Forelimb muscle (tissue), 1 donor: ENCODE results near the gene SEMA3B. TPM values are rescaled to one million over a fixed set of nuclear protein-coding genes. Genes with fewer than 3 reads are reported as not detected.

ENCODE experiments used
- DNase-seq: peaks from one replicate; pipeline ENCODE4 v3.0.0-alpha.2; 2013; ENCODE audit warnings: low read depth
- polyA plus RNA-seq: library from polyadenylated mRNA; unstranded; fragments of 120-200 nt; gene quantifications from one replicate; pipeline ENCODE4 v1.2.1, GENCODE V29; 2013; ENCODE audit not compliant: insufficient read length

SEMA3B gene
- polyA plus RNA-seq, 1 donor = 36.7 TPM

DNA sequence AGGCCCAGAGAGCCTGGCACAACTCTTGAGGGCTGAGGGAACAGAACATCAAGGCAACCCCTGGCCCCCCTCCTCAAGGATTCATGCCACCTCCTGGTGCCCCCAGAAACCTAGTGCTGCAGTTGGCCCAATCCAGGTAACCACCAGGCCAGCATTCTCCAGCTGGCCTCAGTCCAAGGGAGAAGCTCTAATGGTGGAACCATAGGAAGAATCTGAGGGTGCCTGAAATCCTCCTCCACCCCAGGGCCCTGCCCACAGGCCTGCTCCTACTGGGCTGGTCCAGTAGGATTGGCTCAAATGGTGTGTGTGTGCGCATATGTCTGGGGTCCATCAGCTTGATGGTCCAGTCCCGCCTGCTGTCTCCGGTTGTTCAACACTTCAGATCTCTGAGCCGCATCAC lies 45.9 kb downstream of the SEMA3B start:
- no peak for DNase-seq

DNA sequence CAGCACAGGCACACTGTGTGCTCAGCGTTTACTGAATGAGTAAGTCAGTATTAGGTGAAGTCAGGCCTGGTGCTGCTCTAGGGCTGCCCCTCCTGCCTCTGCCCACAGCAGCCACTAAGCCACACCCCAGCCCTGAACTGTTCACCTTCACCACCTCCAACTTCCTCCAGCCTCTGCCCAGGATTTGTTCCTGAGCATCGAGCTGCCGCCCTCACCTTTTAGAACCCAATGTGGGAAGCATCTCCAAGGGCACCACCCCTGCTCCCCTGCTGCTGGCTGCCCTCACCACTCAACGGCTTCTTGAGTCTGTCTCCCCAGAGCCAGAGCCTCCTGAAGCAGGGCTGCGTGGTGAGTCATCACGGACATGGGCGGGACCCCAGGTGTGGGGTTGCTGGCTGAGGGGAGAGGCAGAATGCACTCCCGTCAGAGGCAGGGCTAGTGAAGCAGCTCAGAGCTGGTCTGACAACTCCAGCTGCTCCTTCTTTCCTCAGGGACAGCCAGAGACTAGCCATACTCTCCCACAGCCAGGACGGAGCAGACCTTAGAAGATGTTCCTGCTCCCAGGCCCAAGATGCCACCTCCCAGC lies 47.8 kb downstream of the SEMA3B start:
- no peak for DNase-seq

DNA sequence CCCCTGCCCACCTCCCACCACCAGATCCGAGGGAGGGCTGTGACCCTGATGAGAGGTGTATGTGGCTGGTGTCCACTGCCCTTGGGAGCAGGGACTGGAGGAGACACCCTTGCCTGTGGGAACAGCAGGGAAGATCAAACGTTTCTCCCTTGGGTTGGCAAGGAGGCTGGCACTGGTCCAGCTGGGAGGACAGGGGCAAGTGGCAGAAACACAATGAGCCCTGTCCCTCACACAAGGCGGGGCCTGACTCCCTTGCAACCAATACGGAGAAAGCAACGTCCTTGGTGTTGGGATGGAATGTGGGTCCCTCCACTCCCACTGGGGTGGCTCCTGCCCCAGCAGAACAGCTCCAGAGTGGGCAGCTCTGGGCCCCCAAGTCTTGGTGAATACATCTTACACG lies 48.4 kb downstream of the SEMA3B start:
- no peak for DNase-seq

DNA sequence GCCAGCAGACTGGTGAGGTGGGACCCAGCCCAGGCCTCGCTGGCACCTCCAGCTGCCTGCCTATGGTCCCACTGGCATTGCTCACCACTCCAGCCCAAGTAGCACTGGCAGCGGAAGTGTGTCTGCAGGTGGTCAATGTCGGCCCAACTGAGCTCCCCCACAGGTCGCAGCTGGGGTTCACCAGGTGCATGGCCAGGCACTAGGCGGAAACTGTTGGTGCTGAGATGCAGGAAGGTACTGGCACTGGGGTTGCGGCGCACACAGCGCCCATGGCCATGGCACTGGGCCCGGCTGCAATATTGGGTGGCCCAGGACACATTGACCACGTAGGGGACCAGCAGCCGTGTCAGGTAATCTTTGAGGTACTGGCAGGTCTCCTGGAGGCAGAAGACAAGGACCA lies 49.2 kb downstream of the SEMA3B start:
- no peak for DNase-seq

DNA sequence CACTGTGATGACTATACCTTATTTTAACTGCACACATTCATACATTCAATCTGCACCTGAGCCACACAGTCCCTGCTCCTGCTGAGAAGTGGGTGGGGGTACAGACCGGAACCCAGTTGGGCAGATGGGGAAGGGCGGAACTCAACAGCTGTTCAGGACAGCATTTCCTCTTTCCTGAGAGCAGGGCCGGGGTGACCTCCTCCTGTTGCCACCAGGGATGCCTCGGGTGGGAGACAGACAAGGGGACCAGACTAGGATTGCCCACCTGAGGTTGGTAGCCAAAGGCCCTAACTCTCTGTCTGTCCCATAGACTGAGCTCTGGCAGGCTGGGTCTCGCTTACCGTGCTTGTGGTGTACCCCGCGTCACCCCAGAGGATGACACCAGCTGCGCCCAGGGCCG lies 49.7 kb downstream of the SEMA3B start:
- no peak for DNase-seq

DNA sequence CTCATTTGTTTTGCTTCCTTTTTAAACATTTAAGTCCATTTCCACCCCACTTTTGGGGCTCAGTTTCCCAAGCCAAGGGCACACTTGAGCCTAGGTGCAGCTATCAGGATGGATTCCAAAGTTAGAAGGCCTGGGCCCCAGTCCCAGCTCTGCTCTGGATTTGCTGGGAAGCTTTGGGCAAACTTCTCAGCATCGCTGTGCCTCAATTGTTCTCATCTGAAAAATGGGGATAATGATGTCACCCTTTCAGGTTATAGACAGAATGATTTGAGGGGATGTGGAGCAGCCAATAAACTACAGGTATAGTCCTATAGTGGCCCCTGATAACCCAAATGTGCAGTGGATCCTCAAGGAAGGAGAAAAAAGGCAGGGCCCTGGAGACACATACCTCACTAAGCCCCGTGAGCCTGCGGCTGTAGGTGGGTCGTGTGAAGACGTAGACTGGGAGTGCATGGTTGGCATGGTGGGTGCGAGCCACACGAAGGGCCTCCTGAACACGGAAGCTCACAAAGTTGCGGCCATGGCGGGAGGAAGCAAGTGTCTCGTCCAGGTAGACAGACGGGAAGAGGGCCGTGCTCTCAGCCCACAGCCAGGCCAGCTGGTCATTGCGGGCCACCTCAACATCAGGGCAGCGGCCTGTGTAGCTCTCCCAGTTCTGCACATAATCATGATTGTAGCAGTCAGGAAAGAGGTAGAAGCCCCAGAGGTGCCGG lies 50.4 kb downstream of the SEMA3B start:
- no peak for DNase-seq

DNA sequence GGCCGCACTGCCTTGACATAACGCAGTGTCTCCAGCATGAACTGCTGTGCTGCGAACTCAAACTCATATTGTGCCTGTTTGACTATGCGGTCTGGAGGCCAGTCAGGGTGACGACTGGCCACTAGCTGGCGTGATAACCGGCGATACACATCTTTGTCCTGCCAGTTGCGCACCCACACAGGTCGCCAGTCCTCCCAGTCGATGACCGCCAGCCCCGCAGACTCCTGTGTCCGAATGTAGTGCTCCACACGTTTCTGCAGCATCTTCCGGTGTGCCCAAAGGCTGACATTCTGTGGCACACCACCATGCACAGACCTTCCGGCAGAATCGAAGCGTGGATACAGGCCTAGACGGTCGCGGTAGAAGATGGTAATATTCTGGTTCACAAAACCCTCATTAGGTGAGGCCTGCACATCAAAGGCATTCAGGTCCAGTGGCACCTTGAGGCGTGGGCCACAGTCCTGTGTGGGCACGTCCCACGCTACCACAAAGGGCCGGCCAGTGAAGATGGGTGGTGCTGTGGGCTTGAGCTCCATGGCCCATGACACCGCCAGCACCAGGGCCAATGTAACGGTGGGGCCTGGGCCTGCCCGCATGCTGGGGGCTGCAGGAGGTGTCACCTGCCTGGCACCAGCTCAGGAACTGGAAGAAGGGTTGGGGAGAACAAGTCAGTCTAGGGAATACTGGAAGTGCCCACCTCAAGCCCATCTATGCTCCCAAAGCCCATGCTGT lies 51.1 kb downstream of the SEMA3B start:
- no peak for DNase-seq

DNA sequence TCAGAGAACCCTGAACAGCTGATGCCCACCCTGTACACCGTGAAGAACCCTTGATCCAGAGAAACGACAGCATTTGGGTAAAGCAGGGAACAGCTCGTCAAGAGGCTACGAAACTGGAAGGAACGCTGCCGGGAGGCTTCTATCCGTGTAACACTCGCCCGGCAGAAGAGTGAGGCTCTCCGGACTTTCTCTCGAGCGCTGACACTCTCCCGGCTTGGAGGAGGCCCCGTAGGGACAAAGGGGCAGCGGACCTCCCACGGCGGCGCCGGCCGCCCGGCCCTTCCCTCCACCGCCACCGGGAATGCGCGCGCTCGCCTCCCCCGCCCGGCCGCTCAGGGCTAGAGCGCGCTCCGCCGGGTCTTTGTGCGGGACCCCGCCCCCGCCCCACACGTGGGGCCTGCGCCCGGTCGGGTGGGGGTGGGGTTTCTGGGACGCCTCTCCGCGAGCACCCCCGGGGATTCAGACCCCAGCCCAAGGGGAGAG lies 51.9 kb downstream of the SEMA3B start:
- DNase-seq = no peak

DNA sequence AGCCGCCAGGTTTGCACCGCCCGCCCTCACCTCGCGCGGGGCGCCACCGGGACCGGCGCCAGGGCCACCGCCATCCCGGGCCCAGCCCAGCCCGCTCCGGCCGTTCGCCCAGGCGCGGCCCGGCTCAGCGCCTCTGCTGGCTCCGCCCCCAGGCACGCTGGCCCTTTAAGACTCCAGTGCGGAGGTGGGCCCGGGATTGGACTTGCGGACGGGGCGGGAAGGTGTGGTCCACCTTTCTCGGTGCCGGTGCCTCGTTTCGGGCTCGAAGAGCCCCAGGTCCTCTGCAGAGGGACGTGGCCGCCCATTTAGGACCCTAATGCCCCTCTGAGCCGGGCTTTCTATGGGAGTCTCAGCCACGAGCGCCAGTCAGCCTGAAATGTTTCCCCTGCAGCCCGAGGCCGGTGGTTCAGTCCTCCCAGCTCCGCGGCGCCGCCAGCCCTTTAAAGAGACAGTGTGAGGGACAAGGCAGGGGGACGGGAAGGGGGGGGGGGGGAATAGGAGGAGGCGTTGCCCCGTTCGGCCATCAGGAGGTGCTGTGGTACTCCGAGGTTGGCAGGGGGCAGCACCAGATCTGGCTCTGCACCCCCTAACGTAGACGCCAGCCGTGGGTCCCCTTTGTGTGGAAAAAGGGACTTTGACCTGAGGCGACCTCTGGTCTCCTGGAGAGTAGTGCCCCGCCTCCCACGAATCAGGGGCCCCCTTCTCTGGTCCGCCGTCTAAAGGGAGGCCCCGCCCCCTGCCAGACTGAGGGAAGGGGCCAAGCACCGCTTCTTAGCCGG lies 52.6 kb downstream of the SEMA3B start:
- no peak for DNase-seq

DNA sequence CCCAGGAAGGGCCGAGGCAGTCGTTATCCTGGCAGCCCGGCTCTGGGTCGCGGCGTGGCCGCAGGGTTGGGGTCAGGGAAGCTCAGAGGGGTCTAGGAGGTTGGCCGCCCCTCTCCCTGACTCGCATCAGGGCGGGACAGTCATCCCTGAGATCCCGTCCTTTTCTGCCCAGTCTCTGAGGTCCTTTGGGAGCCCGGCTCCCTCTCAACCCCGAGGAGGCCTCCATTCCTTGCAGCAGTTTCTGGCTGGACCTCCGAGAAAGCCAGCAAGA lies 53.1 kb downstream of the SEMA3B start:
- DNase-seq = no peak

DNA sequence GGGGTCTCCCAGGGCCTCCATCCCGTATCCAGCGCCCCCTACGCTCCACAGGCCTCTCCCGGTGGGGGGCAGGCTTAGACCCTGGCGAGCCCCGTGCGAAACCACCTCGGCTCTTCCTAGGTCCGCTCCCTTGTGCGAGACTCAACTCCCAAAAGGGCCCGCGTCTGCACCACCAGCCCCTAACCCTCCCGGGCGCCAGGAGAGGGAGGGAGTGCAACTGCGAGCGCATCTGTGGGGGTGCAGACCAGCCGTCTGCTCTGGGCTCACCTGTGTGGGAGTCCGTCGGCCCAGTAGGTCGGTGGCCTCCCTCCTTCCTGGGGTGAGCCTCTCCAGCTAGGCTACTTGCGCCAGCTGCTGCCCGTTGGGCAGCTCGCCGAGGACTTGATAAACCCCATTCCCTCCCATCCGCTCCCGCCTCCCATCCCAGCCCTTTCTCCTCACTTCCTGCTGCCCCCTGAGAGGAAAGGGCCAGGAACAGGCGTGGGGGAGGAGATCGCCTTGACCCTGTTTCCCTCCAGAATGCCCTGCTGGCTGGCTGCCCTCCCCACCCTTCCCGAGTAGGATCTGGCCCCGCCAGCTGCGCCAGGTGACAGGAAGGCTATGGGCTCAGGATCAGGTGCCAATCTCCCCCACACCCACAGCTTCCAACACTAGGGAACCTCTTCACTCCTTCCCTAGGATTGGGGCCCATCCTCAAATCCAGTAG lies 53.6 kb downstream of the SEMA3B start, which contains the start of gene HYAL2:
TSS of gene HYAL2 (minus strand) at position 360 of the 706 bp plus-strand sequence. CDS start 2,256 bp downstream, outside the sequence.
- no peak for DNase-seq

DNA sequence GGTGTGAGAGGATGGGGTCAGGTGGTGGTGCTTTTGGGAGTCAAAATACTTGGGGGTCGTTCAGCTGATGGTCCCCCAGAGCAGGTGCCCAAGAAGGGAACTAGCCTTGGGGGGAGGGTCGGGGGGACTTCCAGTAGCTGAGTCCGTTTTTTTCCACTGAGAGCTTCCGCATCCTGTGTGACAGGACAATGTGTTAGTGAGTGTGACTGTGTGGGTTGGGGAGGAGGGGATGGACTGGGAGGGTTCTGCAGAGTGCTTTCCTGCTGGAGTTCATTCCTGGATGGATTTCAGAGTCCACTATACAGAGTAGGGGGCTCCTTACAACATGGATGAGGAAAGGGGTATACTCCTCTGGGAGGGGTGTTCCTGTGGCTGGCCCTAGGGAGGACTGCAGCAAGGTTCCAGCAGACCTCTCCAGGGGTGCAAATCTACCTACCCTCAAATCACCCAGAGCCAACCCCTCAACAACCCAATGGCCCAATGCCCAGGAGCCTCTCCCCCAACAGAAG lies 54.2 kb downstream of the SEMA3B start:
- no peak for DNase-seq

DNA sequence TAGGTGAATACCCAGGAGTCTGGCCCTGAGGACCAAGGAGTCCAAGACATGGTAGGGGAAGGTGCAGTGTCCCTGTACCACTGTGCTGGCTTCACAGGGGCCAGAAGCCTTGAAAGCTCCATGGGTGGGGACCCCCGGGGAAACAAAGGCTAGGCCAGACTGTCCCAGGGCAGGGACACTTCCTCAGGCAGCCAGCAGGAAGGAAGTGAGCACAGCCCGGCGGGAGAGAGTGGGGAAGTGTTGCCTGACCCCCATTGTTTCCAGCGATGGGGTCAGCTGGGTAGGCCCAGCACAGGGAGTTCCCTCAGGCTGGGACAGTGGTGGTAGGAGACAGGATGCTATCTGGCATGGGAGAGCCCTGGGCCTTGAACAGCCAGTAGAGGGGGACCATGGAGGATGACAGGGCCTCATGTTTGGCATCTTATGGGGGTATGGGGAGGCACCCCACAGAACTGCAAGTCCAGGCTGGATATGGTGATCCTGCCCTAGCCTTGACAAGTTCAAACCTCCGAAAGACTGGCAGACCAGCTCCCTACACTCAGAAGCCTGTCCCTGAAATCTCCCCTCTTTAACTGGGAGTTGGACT lies 54.8 kb downstream of the SEMA3B start:
- DNase-seq = no peak

DNA sequence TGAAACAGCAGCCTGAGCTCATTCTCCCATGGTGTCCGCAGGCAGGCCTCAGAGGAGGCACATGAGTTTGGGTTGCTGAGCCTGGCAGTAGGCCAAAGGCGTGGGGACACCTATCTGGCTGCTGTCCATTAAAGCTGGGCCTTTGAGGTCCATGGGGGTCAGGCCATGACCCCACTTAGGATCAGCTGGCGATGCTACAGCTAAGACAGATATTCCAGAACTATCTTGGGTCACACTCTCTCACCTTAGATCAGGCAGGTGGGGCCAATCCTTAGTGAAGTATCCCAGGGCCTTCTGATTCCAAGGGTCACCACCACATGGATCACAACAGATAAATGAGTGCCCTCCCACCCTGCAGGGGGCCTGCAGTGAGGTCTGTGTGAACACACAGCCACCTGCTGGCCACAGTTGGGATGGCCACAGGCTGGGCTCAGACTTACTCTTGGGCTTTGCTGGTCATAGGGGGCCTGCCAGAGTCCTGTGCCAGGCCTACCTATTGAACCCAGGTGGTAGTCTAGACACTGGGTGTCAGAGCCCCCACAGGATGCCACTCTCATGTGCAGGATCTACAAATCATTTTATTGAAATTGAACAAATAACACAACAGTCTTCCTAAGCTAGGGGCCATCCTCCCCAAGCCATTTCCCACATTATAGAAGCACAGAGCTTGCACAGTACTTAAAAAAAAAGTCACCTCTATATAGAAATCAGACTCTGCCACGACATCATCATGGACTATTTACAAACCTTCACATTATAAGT lies 55.6 kb downstream of the SEMA3B start:
- DNase-seq = no peak

DNA sequence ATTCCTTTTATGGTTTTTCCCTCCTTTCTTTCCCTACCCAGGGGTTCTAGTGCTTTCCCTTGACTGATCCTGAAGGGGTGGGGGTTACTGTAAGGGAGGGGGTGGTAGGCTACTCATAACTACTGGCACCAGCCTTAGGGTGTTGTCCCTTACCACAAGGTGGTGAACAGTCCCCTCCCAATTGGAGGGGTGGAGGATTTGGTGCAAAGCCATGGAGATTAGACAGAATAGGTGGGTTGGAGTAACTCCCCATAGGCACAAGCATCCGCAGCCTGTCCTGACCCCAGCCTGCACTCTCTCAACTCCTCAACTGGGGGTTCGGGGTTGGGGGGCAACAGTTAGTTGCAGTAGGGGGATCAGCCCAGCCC lies 56.1 kb downstream of the SEMA3B start:
- DNase-seq = no peak

DNA sequence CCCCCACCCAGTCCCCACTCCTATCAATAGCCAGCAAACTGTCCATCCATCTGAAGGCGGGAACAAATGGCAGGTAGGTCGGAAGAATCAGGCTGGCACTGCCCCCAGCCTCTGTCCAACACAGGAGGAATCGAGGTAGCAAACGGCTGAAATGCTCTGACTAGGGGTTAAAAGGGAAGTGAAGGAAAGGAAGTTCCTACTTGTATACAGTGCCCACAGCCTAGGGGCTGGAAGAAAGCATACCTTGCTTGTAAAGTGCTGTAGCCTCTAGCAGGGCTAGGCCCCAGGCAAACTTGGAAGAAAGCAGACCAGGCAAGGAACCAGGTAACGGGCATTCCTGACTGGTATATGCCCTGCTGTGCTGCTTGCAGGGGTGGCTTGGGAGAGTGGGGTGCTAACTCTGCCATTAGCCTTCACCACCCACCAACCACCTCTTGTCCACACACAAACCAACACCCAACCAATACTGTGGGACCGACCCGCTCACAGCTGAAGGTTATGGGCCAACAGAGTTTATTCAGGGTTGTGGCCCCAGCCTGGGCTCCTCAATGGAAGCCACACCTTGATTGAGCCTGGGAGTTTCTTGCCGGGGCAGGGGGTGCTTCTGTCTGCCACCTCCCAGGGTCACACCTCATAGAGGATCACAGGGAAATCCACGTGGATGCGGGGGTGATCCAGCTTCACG lies 56.7 kb downstream of the SEMA3B start:
- no peak for DNase-seq

DNA sequence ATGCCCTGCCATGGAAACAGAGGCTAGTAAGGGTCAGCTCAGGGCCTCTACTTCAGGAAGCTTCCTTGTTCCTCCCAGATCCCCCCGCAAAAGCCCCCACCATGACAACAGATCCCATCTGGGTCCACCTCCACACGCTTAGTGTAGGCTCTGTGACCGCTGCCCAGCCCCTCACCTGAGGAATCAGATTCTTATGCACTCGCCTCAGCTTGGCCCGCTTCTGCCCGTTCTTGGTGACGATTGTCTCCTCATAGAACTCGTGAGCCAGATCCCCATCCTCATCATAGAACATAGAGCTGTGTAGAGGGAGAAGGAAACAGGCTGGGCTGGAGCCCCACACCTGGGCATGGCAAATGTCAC lies 57.2 kb downstream of the SEMA3B start:
- DNase-seq = no peak

DNA sequence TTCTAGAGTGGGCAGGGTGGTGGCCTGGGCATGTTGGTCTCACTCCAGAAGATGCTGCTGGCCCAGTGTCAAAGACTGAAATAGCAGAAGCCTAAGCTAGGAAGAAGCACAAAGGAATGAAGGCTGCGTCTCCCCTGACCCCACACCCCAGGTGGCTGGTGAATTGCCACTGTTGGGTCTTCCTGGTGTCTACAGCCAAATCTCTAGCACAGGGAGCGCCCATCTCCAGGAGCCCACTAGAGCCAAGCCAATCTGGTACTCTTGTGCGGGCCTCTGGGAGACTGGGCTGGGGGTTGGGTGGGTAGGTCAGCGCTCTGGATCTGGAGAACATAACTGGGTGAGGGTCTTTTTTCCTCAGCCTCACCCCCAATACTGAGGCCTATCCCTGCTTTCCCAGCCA lies 58.2 kb downstream of the SEMA3B start:
- DNase-seq = no peak
